H9 (cell line): ENCODE data around the gene PCCA. TPM values are rescaled to one million over a fixed set of nuclear protein-coding genes. Genes with fewer than 3 reads are reported as not detected.
A peak's percentile ranks its signal among the peaks of the same experiment; 100 is the strongest.

Experiments
- DNase-seq: peaks from one replicate; pipeline ENCODE4 v3.0.0-alpha.2; 2017
- H2AFZ ChIP-seq: one replicate; pipeline ENCODE4 v1.6.1; 2013; ENCODE audit warnings: mild to moderate bottlenecking, low read length, control low read depth, moderate library complexity
- H2AK5ac ChIP-seq: 2 replicates; pipeline ENCODE4 v1.6.1; 2013; ENCODE audit warnings: low read length, control low read depth, mixed read lengths; ENCODE audit not compliant: insufficient read length
- H2BK120ac ChIP-seq: one replicate; pipeline ENCODE4 v1.6.1; 2013; ENCODE audit warnings: low read depth, mild to moderate bottlenecking, low read length, control low read depth, inconsistent platforms; ENCODE audit not compliant: poor library complexity, severe bottlenecking
- H2BK12ac ChIP-seq: 2 replicates; pipeline ENCODE4 v1.6.1; 2013; ENCODE audit warnings: low read length, control low read depth, mixed read lengths, low read depth; ENCODE audit not compliant: insufficient read length
- H2BK15ac ChIP-seq: 2 replicates; pipeline ENCODE4 v1.6.1; 2013; ENCODE audit warnings: low read depth, low read length, control low read depth
- H2BK20ac ChIP-seq: one replicate; pipeline ENCODE4 v1.6.1; 2013; ENCODE audit warnings: low read depth, mild to moderate bottlenecking, low read length, control low read depth, inconsistent platforms; ENCODE audit not compliant: poor library complexity, severe bottlenecking
- H2BK5ac ChIP-seq: 2 replicates; pipeline ENCODE4 v1.6.1; 2013; ENCODE audit warnings: low read length, control low read depth, mixed read lengths; ENCODE audit not compliant: insufficient read length
- H3K14ac ChIP-seq: 2 replicates; pipeline ENCODE4 v1.6.1; 2013; ENCODE audit warnings: low read length, control low read depth; ENCODE audit not compliant: insufficient read depth
- H3K18ac ChIP-seq: 2 replicates; pipeline ENCODE4 v1.6.1; 2013; ENCODE audit warnings: low read depth, mild to moderate bottlenecking, mixed read lengths, low read length, control low read depth; ENCODE audit not compliant: insufficient read length
- H3K23ac ChIP-seq: 2 replicates; pipeline ENCODE4 v1.6.1; 2013; ENCODE audit warnings: low read length, control low read depth, mixed read lengths, low read depth; ENCODE audit not compliant: insufficient read length
- H3K23me2 ChIP-seq: 2 replicates; pipeline ENCODE4 v1.6.1; 2013; ENCODE audit warnings: low read depth, mild to moderate bottlenecking, mixed read lengths, low read length, control low read depth; ENCODE audit not compliant: insufficient read length, poor library complexity, severe bottlenecking
- H3K27ac ChIP-seq: 2 replicates; pipeline ENCODE4 v1.5.1; 2013; ENCODE audit warnings: low read length, control low read depth, mixed read lengths, low read depth; ENCODE audit not compliant: insufficient read length
- H3K27me3 ChIP-seq: 2 replicates; pipeline ENCODE4 v1.6.1; 2013; ENCODE audit warnings: low read length, control low read depth, inconsistent platforms; ENCODE audit not compliant: insufficient read depth
- H3K4ac ChIP-seq: 2 replicates; pipeline ENCODE4 v1.6.1; 2013; ENCODE audit warnings: low read depth, mild to moderate bottlenecking, control low read depth, inconsistent platforms, low read length, moderate library complexity
- H3K4me1 ChIP-seq: 2 replicates; pipeline ENCODE4 v1.6.1; 2013; ENCODE audit warnings: low read length, control low read depth, inconsistent platforms; ENCODE audit not compliant: insufficient read depth
- H3K4me2 ChIP-seq: 2 replicates; pipeline ENCODE4 v1.6.1; 2013; ENCODE audit warnings: low read length, control low read depth, mixed read lengths; ENCODE audit not compliant: insufficient read length, insufficient read depth
- H3K56ac ChIP-seq: 2 replicates; pipeline ENCODE4 v1.6.1; 2013; ENCODE audit warnings: low read depth, mild to moderate bottlenecking, mixed read lengths, low read length, control low read depth; ENCODE audit not compliant: insufficient read length
- H3K79me1 ChIP-seq: 2 replicates; pipeline ENCODE4 v1.6.1; 2013; ENCODE audit warnings: low read depth, mild to moderate bottlenecking, moderate library complexity, low read length, control low read depth, inconsistent platforms; ENCODE audit not compliant: insufficient read depth, poor library complexity, severe bottlenecking
- H3K79me2 ChIP-seq: 2 replicates; pipeline ENCODE4 v1.6.1; 2013; ENCODE audit warnings: low read length, control low read depth, inconsistent platforms; ENCODE audit not compliant: insufficient read depth
- H3K9ac ChIP-seq: 2 replicates; pipeline ENCODE4 v1.6.1; 2013; ENCODE audit warnings: low read length, control low read depth, mixed read lengths; ENCODE audit not compliant: insufficient read length; ENCODE audit errors: extremely low read depth
- H3K9me3 ChIP-seq: one replicate; pipeline ENCODE4 v1.6.1; 2013; ENCODE audit warnings: low read depth, low read length, inconsistent platforms; ENCODE audit not compliant: control insufficient read depth
- H3T11ph ChIP-seq: one replicate; pipeline ENCODE4 v1.6.1; 2013; ENCODE audit warnings: mild to moderate bottlenecking, low read length, control low read depth, inconsistent platforms
- H4K20me1 ChIP-seq: one replicate; pipeline ENCODE4 v1.6.1; 2013; ENCODE audit not compliant: control insufficient read depth, insufficient read length, insufficient read depth
- H4K5ac ChIP-seq: 2 replicates; pipeline ENCODE4 v1.6.1; 2013; ENCODE audit warnings: low read depth, mild to moderate bottlenecking, mixed read lengths, low read length, control low read depth; ENCODE audit not compliant: insufficient read length
- H4K8ac ChIP-seq: replicated peaks from 2 replicates; pipeline ENCODE4 v1.6.1; 2013; ENCODE audit warnings: low read length, control low read depth, mixed read lengths, low read depth; ENCODE audit not compliant: insufficient read length
- H4K91ac ChIP-seq: 2 replicates; pipeline ENCODE4 v1.6.1; 2013; ENCODE audit warnings: low read depth, mild to moderate bottlenecking, moderate library complexity, mixed read lengths, low read length, control low read depth; ENCODE audit not compliant: insufficient read length
- H3K27ac Mint-ChIP-seq, 3 experiments: 2 replicates in 2 of 3; 3 replicates in 1 of 3; pipeline ENCODE4 v1.8.0; 2020 to 2021; ENCODE audit warnings: mixed read lengths in 3 of 3, mild to moderate bottlenecking in 1 of 3, moderate library complexity in 1 of 3
- H3K27me3 Mint-ChIP-seq: 2 replicates; pipeline ENCODE4 v1.8.0; 2021; ENCODE audit warnings: low read depth, mild to moderate bottlenecking, moderate library complexity, mixed read lengths
- H3K36me3 Mint-ChIP-seq, 3 experiments: 2 replicates in 2 of 3; 3 replicates in 1 of 3; pipeline ENCODE4 v1.8.0; 2020 to 2021; ENCODE audit warnings: low read depth in 3 of 3, mixed read lengths in 3 of 3; ENCODE audit not compliant: insufficient read depth in 1 of 3
- H3K4me1 Mint-ChIP-seq, 2 experiments: 2 replicates each; pipeline ENCODE4 v1.8.0; 2020; ENCODE audit warnings: mixed read lengths in 2 of 2
- H3K4me3 Mint-ChIP-seq, 2 experiments: 2 replicates in 1 of 2; 3 replicates in 1 of 2; pipeline ENCODE4 v1.8.0; 2020 to 2021; ENCODE audit warnings: mild to moderate bottlenecking in 2 of 2, mixed read lengths in 2 of 2, moderate library complexity in 1 of 2
- H3K9me3 Mint-ChIP-seq, 2 experiments: 2 replicates in 1 of 2; 3 replicates in 1 of 2; pipeline ENCODE4 v1.8.0; 2020; ENCODE audit warnings: mild to moderate bottlenecking in 2 of 2, mixed read lengths in 2 of 2, moderate library complexity in 1 of 2
- WGBS: extraction: QIAGEN DNeasy Blood & Tissue Kit; methylation state at CpG from one replicate; pipeline ENCODE4 v1.1.7; 2013; ENCODE audit warnings: missing lambda C conversion rate, low lambda C conversion rate, mixed read lengths; ENCODE audit not compliant: insufficient read length; ENCODE audit errors: extremely low coverage; 5-methylcytosine and 5-hydroxymethylcytosine counted together
- total RNA-seq: library from RNA; stranded (reverse); gene quantifications from 2 replicates; pipeline ENCODE4 v1.2.1, GENCODE V29; 2021
- TF ChIP-seq, protein P1 (sequence below): fragments of 200-600 bp; sonication (generic); conservative IDR thresholded peaks from 3 replicates; pipeline ENCODE4 v1.8.0; 2021; ENCODE audit warnings: antibody characterized with exemption, mild to moderate bottlenecking

The PCCA gene
- total RNA-seq, 1 experiment from 2014 or later: 56.5 TPM

DNA sequence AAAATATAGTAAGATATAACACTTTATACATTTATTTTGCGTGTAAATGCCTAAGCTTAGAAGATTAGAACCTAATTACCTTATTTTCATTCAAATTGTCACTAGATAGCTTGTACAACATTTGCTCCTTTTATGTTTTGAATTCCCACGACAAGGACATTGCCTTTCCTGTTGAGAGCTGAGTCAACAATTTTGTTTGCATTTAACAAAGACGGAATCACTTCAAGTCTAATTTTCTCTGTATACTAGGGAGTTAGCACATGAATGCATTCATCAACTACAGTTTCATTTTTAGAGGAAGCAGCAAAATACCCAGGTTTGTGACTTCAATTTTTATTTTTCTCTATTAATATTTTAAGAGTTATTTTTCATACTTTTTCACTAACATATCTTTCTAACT, 48.7 kb upstream of the PCCA start:
- no peak overlapping the region for H3K56ac ChIP-seq
- H2BK5ac ChIP-seq: no peak overlapping the region
- no peaks in the 10 kb centered on the region; the same call in 1 of the 2 replicates for H3K4me1 ChIP-seq
- no peak overlapping the region for H3K4me2 ChIP-seq
- no peak overlapping the region for H2BK12ac ChIP-seq
- H3K79me1 ChIP-seq: no peaks in the 10 kb centered on the region
- H2BK15ac ChIP-seq: no peak overlapping the region
- no peaks in the 10 kb centered on the region; a peak in 1 of 5 replicates for H3K9me3 Mint-ChIP-seq
- no peak overlapping the region for H3K27ac ChIP-seq
- DNase-seq: no peak
- no peaks in the 10 kb centered on the region for H3K9me3 ChIP-seq
- H3K9ac ChIP-seq: no peak overlapping the region
- H4K20me1 ChIP-seq: no peaks in the 10 kb centered on the region
- H3K23me2 ChIP-seq: no peaks in the 10 kb centered on the region
- no peak overlapping the region for H4K8ac ChIP-seq
- H3K4me3 Mint-ChIP-seq: no peak overlapping the region
- 0 out of 7 replicates have a peak overlapping the region, but pooled peaks of 1 of the 3 experiments have one; percentile 61 for H3K27ac Mint-ChIP-seq
- H2AK5ac ChIP-seq: no peak overlapping the region
- peaks cover 8% of the 10 kb centered on the region in 2 experiments for H3K4me1 Mint-ChIP-seq
- H3K18ac ChIP-seq: no peak overlapping the region
- no peak overlapping the region for H3T11ph ChIP-seq
- H2BK20ac ChIP-seq: no peak overlapping the region
- TF ChIP-seq, protein P1, sequence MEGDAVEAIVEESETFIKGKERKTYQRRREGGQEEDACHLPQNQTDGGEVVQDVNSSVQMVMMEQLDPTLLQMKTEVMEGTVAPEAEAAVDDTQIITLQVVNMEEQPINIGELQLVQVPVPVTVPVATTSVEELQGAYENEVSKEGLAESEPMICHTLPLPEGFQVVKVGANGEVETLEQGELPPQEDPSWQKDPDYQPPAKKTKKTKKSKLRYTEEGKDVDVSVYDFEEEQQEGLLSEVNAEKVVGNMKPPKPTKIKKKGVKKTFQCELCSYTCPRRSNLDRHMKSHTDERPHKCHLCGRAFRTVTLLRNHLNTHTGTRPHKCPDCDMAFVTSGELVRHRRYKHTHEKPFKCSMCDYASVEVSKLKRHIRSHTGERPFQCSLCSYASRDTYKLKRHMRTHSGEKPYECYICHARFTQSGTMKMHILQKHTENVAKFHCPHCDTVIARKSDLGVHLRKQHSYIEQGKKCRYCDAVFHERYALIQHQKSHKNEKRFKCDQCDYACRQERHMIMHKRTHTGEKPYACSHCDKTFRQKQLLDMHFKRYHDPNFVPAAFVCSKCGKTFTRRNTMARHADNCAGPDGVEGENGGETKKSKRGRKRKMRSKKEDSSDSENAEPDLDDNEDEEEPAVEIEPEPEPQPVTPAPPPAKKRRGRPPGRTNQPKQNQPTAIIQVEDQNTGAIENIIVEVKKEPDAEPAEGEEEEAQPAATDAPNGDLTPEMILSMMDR: no peak
- H3K79me2 ChIP-seq: no peaks in the 10 kb centered on the region
- H4K5ac ChIP-seq: no peak overlapping the region
- H2AFZ ChIP-seq: no peak overlapping the region
- H3K27me3 ChIP-seq: no peaks in the 10 kb centered on the region
- H4K91ac ChIP-seq: no peak overlapping the region
- no peaks in the 10 kb centered on the region for H3K27me3 Mint-ChIP-seq
- H3K4ac ChIP-seq: no peak overlapping the region
- H3K36me3 Mint-ChIP-seq: no peaks in the 10 kb centered on the region; a peak in 1 of 7 replicates
- no peak overlapping the region for H3K14ac ChIP-seq
- WGBS: no CpG with 5 or more reads among the region's 3 CpGs
- no peak overlapping the region for H3K23ac ChIP-seq
- no peak overlapping the region for H2BK120ac ChIP-seq
